HT1080 (cell line): Measurements from ENCODE around the gene CNGB1. TPM values are rescaled to one million over a fixed set of nuclear protein-coding genes. Genes with fewer than 3 reads are reported as not detected.
"Not testable (repeated sequence)": the region's sequence is repeated elsewhere in the genome, so short reads cannot be mapped to it uniquely, and the experiment has no call there.

ENCODE experiments used
- DNase-seq: peaks from one replicate; pipeline ENCODE4 v3.0.0-alpha.2; 2015; ENCODE audit warnings: low read depth
- total RNA-seq: library from RNA; depleted of rRNA; stranded (reverse); fragments of >200 nt; shearing (Covaris generic); gene quantifications from 2 replicates; pipeline ENCODE4 v1.2.3, GENCODE V29; 2014

Gene CNGB1
- total RNA-seq, 1 experiment from 2014 or later, result 0.32 TPM

GRCh38 chr16:57911743-57912142 is 59.2 kb downstream of the CNGB1 start:
- no peak for DNase-seq

GRCh38 chr16:57910696-57911095 is 60.2 kb downstream of the CNGB1 start:
- DNase-seq, result no peak

GRCh38 chr16:57908409-57908987 is 62.4 kb downstream of the CNGB1 start:
- no peak for DNase-seq

- no peak for DNase-seq
These were observed 64.3 kb downstream of the CNGB1 start for GRCh38 chr16:57906382-57907316.

GRCh38 chr16:57904101-57904500 is 66.8 kb downstream of the CNGB1 start:
- DNase-seq, result no peak

- DNase-seq, result no peak
These were observed 67.3 kb downstream of the CNGB1 start for GRCh38 chr16:57903656-57904055.

GRCh38 chr16:57901480-57902069 is 69.4 kb downstream of the CNGB1 start:
- no peak for DNase-seq

GRCh38 chr16:57900796-57901479 is 70.0 kb downstream of the CNGB1 start:
- no peak for DNase-seq

GRCh38 chr16:57899771-57900661 is 70.9 kb downstream of the CNGB1 start:
- peak; percentile 49 for DNase-seq

GRCh38 chr16:57898961-57899360 is 72.0 kb downstream of the CNGB1 start:
- no peak for DNase-seq

- DNase-seq, result no peak
These were observed 72.9 kb downstream of the CNGB1 start for GRCh38 chr16:57897996-57898395.

- DNase-seq, result no peak
These were observed 73.7 kb downstream of the CNGB1 start for GRCh38 chr16:57897053-57897784.

- not testable (repeated sequence) for DNase-seq
These were observed 75.8 kb downstream of the CNGB1 start for GRCh38 chr16:57895081-57895547.

GRCh38 chr16:57894390-57895080 is 76.4 kb downstream of the CNGB1 start:
- DNase-seq, result no peak

- peak; percentile 49 for DNase-seq
These were observed 77.2 kb downstream of the CNGB1 start for GRCh38 chr16:57893559-57894389.

GRCh38 chr16:57893217-57893558 is 77.7 kb downstream of the CNGB1 start:
- no peak for DNase-seq

GRCh38 chr16:57892447-57893096 is 78.4 kb downstream of the CNGB1 start:
- DNase-seq, result no peak

GRCh38 chr16:57892041-57892440 is 78.9 kb downstream of the CNGB1 start:
- DNase-seq, result peak; percentile 73
